ENCODE results near the gene ZNF236. TPM values are rescaled to one million over a fixed set of nuclear protein-coding genes. Genes with fewer than 3 reads are reported as not detected.

ZNF236 gene
- polyA plus RNA-seq, 2 of the 4 experiments (the other 2 are of a cell fraction) = 2.6 to 7.8 TPM

DNA sequence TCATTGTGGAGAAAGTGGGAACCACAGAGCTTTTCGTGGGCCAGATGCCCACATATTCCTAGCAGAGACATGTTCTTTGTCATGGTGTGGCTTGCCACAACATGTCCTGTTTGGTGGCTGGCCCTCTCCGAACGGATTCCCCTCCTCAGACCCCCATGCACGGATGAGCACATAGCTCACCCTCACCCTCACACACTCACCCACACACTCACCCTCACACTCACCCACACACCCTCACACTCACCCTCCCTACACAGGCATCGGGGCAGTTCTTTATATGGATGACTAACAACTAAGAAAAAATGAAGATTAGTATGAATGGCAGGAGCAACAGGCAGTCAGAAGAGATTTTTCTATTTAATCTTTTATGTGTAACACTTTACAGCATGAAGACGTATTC lies 149.9 kb downstream of the ZNF236 start (continued):
- TF ChIP-seq HOXA7 (CRISPR knock-in tag; IDR thresholded peaks at IDR 0.05) (no peak), CTCF (IDR thresholded peaks at IDR 0.05) (no peak), CBX2 (IDR thresholded peaks at IDR 0.05; ENCODE audit: borderline replicate concordance, low read depth) (no peak), POLR2A (IDR thresholded peaks at IDR 0.05; ENCODE audit: low read length) (no peak), PBX3 (IDR thresholded peaks at IDR 0.05) (no peak), MAZ (IDR thresholded peaks at IDR 0.05; ENCODE audit: borderline replicate concordance, low read depth, low read length) (no peak)
- TF ChIP-seq, protein P1, sequence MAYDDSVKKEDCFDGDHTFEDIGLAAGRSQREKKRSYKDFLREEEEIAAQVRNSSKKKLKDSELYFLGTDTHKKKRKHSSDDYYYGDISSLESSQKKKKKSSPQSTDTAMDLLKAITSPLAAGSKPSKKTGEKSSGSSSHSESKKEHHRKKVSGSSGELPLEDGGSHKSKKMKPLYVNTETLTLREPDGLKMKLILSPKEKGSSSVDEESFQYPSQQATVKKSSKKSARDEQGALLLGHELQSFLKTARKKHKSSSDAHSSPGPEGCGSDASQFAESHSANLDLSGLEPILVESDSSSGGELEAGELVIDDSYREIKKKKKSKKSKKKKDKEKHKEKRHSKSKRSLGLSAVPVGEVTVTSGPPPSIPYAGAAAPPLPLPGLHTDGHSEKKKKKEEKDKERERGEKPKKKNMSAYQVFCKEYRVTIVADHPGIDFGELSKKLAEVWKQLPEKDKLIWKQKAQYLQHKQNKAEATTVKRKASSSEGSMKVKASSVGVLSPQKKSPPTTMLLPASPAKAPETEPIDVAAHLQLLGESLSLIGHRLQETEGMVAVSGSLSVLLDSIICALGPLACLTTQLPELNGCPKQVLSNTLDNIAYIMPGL (CRISPR knock-in tag; IDR thresholded peaks at IDR 0.05; ENCODE audit: borderline replicate concordance) = no peak

GRCh38 chr18:76972846-76973519 lies 150.6 kb downstream of the ZNF236 start:
- ChIA-PET CTCF (no interaction called here), POLR2A (no interaction called here)
- Histone ChIP-seq H3K9me3 (no peaks in the 10 kb centered on the region), H3K4me2 (no peak overlapping the region), H3K4me3 (no peak overlapping the region), H3K27ac (no peak overlapping the region), H3K4me1 (no peaks in the 10 kb centered on the region)
- ATAC-seq (no peak), FAIRE-seq (no peak), DNase-seq (ENCODE audit: low read depth in 1 of 2, low spot score in 1 of 2) (no peak)
- TF ChIP-seq PHF8 (IDR thresholded peaks at IDR 0.05; ENCODE audit: borderline replicate concordance, low read depth) (no peak), RNF2 (IDR thresholded peaks at IDR 0.05; ENCODE audit: borderline replicate concordance, low read depth) (no peak), NFE2L2 (conservative IDR thresholded peaks at IDR 0.05; ENCODE audit: low read length) (no peak), POLR2A (IDR thresholded peaks at IDR 0.05; ENCODE audit: low read length) (no peak), ZNF302 (CRISPR knock-in tag; IDR thresholded peaks at IDR 0.05) (no peak), TFCP2L1 (CRISPR knock-in tag; IDR thresholded peaks at IDR 0.05) (no peak), ZSCAN20 (CRISPR knock-in tag; IDR thresholded peaks at IDR 0.05) (no peak), MAFK (IDR thresholded peaks at IDR 0.05; ENCODE audit: partially characterized antibody) (no peak), POLR2AphosphoS2 (conservative IDR thresholded peaks at IDR 0.05; ENCODE audit: low read length) (no peak), EHF (CRISPR knock-in tag; IDR thresholded peaks at IDR 0.05) (no peak), CHD4 (IDR thresholded peaks at IDR 0.05; ENCODE audit: borderline replicate concordance) (no peak), RFX5 (IDR thresholded peaks at IDR 0.05) (no peak), CBX8 (IDR thresholded peaks at IDR 0.05) (no peak)
- TF ChIP-seq, protein P2, sequence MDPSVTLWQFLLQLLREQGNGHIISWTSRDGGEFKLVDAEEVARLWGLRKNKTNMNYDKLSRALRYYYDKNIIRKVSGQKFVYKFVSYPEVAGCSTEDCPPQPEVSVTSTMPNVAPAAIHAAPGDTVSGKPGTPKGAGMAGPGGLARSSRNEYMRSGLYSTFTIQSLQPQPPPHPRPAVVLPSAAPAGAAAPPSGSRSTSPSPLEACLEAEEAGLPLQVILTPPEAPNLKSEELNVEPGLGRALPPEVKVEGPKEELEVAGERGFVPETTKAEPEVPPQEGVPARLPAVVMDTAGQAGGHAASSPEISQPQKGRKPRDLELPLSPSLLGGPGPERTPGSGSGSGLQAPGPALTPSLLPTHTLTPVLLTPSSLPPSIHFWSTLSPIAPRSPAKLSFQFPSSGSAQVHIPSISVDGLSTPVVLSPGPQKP (IDR thresholded peaks at IDR 0.05; ENCODE audit: low read depth, low read length) = no peak
- TF ChIP-seq, protein P3, sequence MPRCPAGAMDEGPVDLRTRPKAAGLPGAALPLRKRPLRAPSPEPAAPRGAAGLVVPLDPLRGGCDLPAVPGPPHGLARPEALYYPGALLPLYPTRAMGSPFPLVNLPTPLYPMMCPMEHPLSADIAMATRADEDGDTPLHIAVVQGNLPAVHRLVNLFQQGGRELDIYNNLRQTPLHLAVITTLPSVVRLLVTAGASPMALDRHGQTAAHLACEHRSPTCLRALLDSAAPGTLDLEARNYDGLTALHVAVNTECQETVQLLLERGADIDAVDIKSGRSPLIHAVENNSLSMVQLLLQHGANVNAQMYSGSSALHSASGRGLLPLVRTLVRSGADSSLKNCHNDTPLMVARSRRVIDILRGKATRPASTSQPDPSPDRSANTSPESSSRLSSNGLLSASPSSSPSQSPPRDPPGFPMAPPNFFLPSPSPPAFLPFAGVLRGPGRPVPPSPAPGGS (IDR thresholded peaks at IDR 0.05) = no peak
- TF ChIP-seq, protein P4, sequence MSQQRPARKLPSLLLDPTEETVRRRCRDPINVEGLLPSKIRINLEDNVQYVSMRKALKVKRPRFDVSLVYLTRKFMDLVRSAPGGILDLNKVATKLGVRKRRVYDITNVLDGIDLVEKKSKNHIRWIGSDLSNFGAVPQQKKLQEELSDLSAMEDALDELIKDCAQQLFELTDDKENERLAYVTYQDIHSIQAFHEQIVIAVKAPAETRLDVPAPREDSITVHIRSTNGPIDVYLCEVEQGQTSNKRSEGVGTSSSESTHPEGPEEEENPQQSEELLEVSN (IDR thresholded peaks at IDR 0.05; ENCODE audit: borderline replicate concordance, low read depth) = no peak
- 85% methylated on average over 13 of the region's 13 CpGs for WGBS (ENCODE audit: missing lambda C conversion rate)

Measured in A549 (cell line).